SH-SY5Y (cell line): Measurements from ENCODE around the gene SLC38A11.

ENCODE experiments used
- GATA2 ChIP-seq: IDR thresholded peaks from 2 replicates; pipeline ENCODE4 v1.6.1; 2011; ENCODE audit warnings: mild to moderate bottlenecking, low read depth, low read length
- GATA3 ChIP-seq: IDR thresholded peaks from 2 replicates; pipeline ENCODE4 v1.6.1; 2011; ENCODE audit warnings: low read depth, mild to moderate bottlenecking, low read length, moderate library complexity

GRCh38 chr2:164960159-164960558, 4.8 kb upstream of the SLC38A11 start:
- TF ChIP-seq GATA3 (no peak), GATA2 (no peak)
